Naive B cell (primary cell): Measurements from ENCODE around the gene DRG1. TPM values are rescaled to one million over a fixed set of nuclear protein-coding genes. Genes with fewer than 3 reads are reported as not detected.

Source experiments
- polyA plus RNA-seq, 6 donors: library from polyadenylated mRNA; unstranded; fragments of 300-500 nt; fragmentation: Illumina TruSeq; gene quantifications; one replicate each; pipeline ENCODE4 v1.2.3, GENCODE V29; 2021; ENCODE audit warnings: low read depth in 6 of 6

Gene DRG1
- polyA plus RNA-seq, 6 donors from 2014 or later = 91.4 to 118 (median 110) TPM

Other genes starting within 250 kb of the DRG1 start
- gene RNF185, start 239.4 kb upstream of the DRG1 start, polyA plus RNA-seq = 10 to 100 TPM; 16.3 to 26.6 (median 20.9) TPM
- 10 to 100 TPM in 1 of 6 donors, 1 to 10 TPM in 5; 5.6 to 16.7 (median 9.2) TPM for gene LIMK2, start 187.3 kb upstream of the DRG1 start, polyA plus RNA-seq
- 100 to 1,000 TPM; 107 to 235 (median 181) TPM for gene PIK3IP1, start 107.1 kb upstream of the DRG1 start, polyA plus RNA-seq
- gene PATZ1, start 53.3 kb upstream of the DRG1 start, polyA plus RNA-seq = 10 to 100 TPM; 13.3 to 24.9 (median 15.1) TPM
- gene EIF4ENIF1, start 90.2 kb downstream of the DRG1 start, polyA plus RNA-seq = 10 to 100 TPM in 4 of 6 donors, 1 to 10 TPM in 2; 5.8 to 17.3 (median 12.2) TPM
- 10 to 100 TPM in 2 of 6 donors, 1 to 10 TPM in 4; 3.3 to 21.1 (median 8.7) TPM for gene SFI1, start 96.9 kb downstream of the DRG1 start, polyA plus RNA-seq